ENCODE measurements around the gene AKR1B1. TPM values are rescaled to one million over a fixed set of nuclear protein-coding genes. Genes with fewer than 3 reads are reported as not detected.

Gene AKR1B1
- total RNA-seq, 1 experiment from 2014 or later, result 166 TPM

GRCh38 chr7:134452991-134453473 is 5.9 kb downstream of the AKR1B1 start:
- Histone ChIP-seq H2AFZ (ENCODE audit: low read length) (no peak overlapping the region), H3K79me2 (ENCODE audit: insufficient read depth, low read length) (peaks cover 7% of the 10 kb centered on the region; the same call in 1 of the 2 replicates), H4K8ac (replicated peaks; ENCODE audit: insufficient read length, low read depth, low read length) (no peak overlapping the region), H2BK120ac (ENCODE audit: low read depth, low read length, poor library complexity, severe bottlenecking) (no peak overlapping the region), H4K91ac (ENCODE audit: insufficient read length, low read depth, low read length) (no peak overlapping the region), H2BK15ac (ENCODE audit: low read depth, low read length) (no peak overlapping the region), H3K18ac (ENCODE audit: insufficient read length, low read depth, low read length) (no peak overlapping the region), H3K14ac (ENCODE audit: insufficient read depth, low read length) (no peak overlapping the region), H3K23ac (ENCODE audit: insufficient read length, low read depth, low read length) (no peak overlapping the region), H3K9me3 (ENCODE audit: control insufficient read depth, low read depth, low read length) (no peaks in the 10 kb centered on the region), H3K79me1 (ENCODE audit: insufficient read depth, low read depth, low read length, poor library complexity, severe bottlenecking) (peaks cover 11% of the 10 kb centered on the region), H2AK5ac (ENCODE audit: insufficient read length, low read length) (no peak overlapping the region), H2BK20ac (ENCODE audit: low read depth, low read length, poor library complexity, severe bottlenecking) (no peak overlapping the region), H3K9ac (ENCODE audit: extremely low read depth, insufficient read length, low read length) (no peak overlapping the region), H4K5ac (ENCODE audit: insufficient read length, low read depth, low read length) (no peak overlapping the region), H3K23me2 (ENCODE audit: insufficient read length, low read depth, low read length, poor library complexity, severe bottlenecking) (peaks cover under 1% of the 10 kb centered on the region), H3K4me2 (ENCODE audit: insufficient read depth, insufficient read length, low read length) (no peak overlapping the region), H3K27me3 (ENCODE audit: insufficient read depth, low read length) (no peaks in the 10 kb centered on the region), H3K56ac (ENCODE audit: insufficient read length, low read depth, low read length) (no peak overlapping the region), H3K4me1 (ENCODE audit: insufficient read depth, low read length) (no peaks in the 10 kb centered on the region), H2BK5ac (ENCODE audit: insufficient read length, low read length) (no peak overlapping the region), H2BK12ac (ENCODE audit: insufficient read length, low read depth, low read length) (no peak overlapping the region), H3K4ac (ENCODE audit: low read depth, low read length) (no peak overlapping the region), H4K20me1 (ENCODE audit: control insufficient read depth, insufficient read depth, insufficient read length) (no peaks in the 10 kb centered on the region), H3T11ph (ENCODE audit: low read length) (no peak overlapping the region), H3K27ac (ENCODE audit: insufficient read length, low read depth, low read length) (no peak overlapping the region)
- H3K27me3 Mint-ChIP-seq (ENCODE audit: low read depth), result no peaks in the 10 kb centered on the region
- H3K9me3 Mint-ChIP-seq, result no peaks in the 10 kb centered on the region
- H3K27ac Mint-ChIP-seq, result no peak overlapping the region; a peak in 1 of 7 replicates
- H3K4me3 Mint-ChIP-seq, result no peak overlapping the region
- peaks cover 38 to 74% (median 66%) of the 10 kb centered on the region in 3 experiments for H3K36me3 Mint-ChIP-seq (ENCODE audit: insufficient read depth in 1 of 3, low read depth in 3 of 3)
- no peak for DNase-seq
- WGBS (ENCODE audit: extremely low coverage, insufficient read length, low lambda C conversion rate), result no CpG with 5 or more reads among the region's 7 CpGs
- H3K4me1 Mint-ChIP-seq, result peaks cover 9% of the 10 kb centered on the region in 2 experiments
- TF ChIP-seq, protein P1, sequence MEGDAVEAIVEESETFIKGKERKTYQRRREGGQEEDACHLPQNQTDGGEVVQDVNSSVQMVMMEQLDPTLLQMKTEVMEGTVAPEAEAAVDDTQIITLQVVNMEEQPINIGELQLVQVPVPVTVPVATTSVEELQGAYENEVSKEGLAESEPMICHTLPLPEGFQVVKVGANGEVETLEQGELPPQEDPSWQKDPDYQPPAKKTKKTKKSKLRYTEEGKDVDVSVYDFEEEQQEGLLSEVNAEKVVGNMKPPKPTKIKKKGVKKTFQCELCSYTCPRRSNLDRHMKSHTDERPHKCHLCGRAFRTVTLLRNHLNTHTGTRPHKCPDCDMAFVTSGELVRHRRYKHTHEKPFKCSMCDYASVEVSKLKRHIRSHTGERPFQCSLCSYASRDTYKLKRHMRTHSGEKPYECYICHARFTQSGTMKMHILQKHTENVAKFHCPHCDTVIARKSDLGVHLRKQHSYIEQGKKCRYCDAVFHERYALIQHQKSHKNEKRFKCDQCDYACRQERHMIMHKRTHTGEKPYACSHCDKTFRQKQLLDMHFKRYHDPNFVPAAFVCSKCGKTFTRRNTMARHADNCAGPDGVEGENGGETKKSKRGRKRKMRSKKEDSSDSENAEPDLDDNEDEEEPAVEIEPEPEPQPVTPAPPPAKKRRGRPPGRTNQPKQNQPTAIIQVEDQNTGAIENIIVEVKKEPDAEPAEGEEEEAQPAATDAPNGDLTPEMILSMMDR (conservative IDR thresholded peaks at IDR 0.05), result no peak

Measured in H9 (cell line).